HEK293 (cell line): ENCODE results near the gene TECPR2.

Source experiments
- CTCF ChIA-PET: fragments of 350-600 bp; formaldehyde crosslinking; extraction: SDS; loops from one replicate; lab custom pipeline; 2021; ENCODE audit warnings: antibody characterized with exemption; lab: Yijun Ruan, JAX
- POLR2A ChIA-PET: fragments of 300-600 bp; formaldehyde crosslinking; extraction: SDS; loops from one replicate; lab custom pipeline; 2020; ENCODE audit warnings: antibody characterized with exemption, inconsistent platforms; lab: Yijun Ruan, JAX
- H3K27ac ChIP-seq: fragments of 200-500 bp; sonication (Bioruptor generic); 2 replicates; pipeline ENCODE4 v1.5.1; 2014; ENCODE audit warnings: low read depth, low read length, control low read depth, inconsistent platforms; ENCODE audit errors: extremely low read depth
- H3K36me3 ChIP-seq, 2 experiments: fragments of 200-500 bp in 1 of 2; sonication (Bioruptor generic) in 1 of 2; 1 replicate in 1 of 2; 2 replicates in 1 of 2; pipeline ENCODE4 v1.5.1; 2014 to 2017; ENCODE audit warnings: inconsistent platforms in 2 of 2, low read length in 2 of 2; ENCODE audit not compliant: control insufficient read depth in 2 of 2, insufficient read depth in 1 of 2
- H3K4me1 ChIP-seq: fragments of 200-500 bp; sonication (Bioruptor generic); 2 replicates; pipeline ENCODE4 v1.5.1; 2014; ENCODE audit warnings: mild to moderate bottlenecking, low read length, inconsistent platforms; ENCODE audit not compliant: control insufficient read depth, insufficient read depth
- H3K4me3 ChIP-seq: 2 replicates; pipeline ENCODE4 v1.5.1; 2011; ENCODE audit warnings: low read depth, mild to moderate bottlenecking, control low read depth, low read length, moderate library complexity
- H3K9me3 ChIP-seq: fragments of 200-500 bp; sonication (Bioruptor generic); 2 replicates; pipeline ENCODE4 v1.5.1; 2014; ENCODE audit warnings: low read depth, low read length, inconsistent platforms; ENCODE audit not compliant: control insufficient read depth, insufficient read depth
- ATF2 ChIP-seq: fragments of 450-650 bp; formaldehyde crosslinking; IDR thresholded peaks from 2 replicates; pipeline ENCODE4 v1.5.1; 2016; ENCODE audit warnings: missing biosample characterization, missing genetic modification characterization, low read depth
- INSM2 ChIP-seq: fragments of 450-650 bp; formaldehyde crosslinking; IDR thresholded peaks from 2 replicates; pipeline ENCODE4 v1.5.1; 2016; ENCODE audit warnings: missing biosample characterization, missing genetic modification characterization
- KLF1 ChIP-seq: fragments of 450-650 bp; formaldehyde crosslinking; IDR thresholded peaks from 2 replicates; pipeline ENCODE4 v1.5.1; 2016; ENCODE audit warnings: missing biosample characterization, missing genetic modification characterization
- KLF7 ChIP-seq: fragments of 450-650 bp; formaldehyde crosslinking; IDR thresholded peaks from 2 replicates; pipeline ENCODE4 v1.5.1; 2016; ENCODE audit warnings: missing biosample characterization, missing genetic modification characterization, borderline replicate concordance
- MEIS1 ChIP-seq: sonication (generic); formaldehyde crosslinking; IDR thresholded peaks from 2 replicates; pipeline ENCODE4 v1.8.1; 2022; ENCODE audit warnings: missing genetic modification reagents, mild to moderate bottlenecking, borderline replicate concordance
- MYNN ChIP-seq: fragments of 450-650 bp; formaldehyde crosslinking; IDR thresholded peaks from 2 replicates; pipeline ENCODE4 v1.5.1; 2016; ENCODE audit warnings: missing biosample characterization, missing genetic modification characterization, borderline replicate concordance
- PRDM2 ChIP-seq: fragments of 450-650 bp; formaldehyde crosslinking; IDR thresholded peaks from 2 replicates; pipeline ENCODE4 v1.5.1; 2016; ENCODE audit warnings: missing biosample characterization, missing genetic modification characterization, borderline replicate concordance
- SETDB1 ChIP-seq: IDR thresholded peaks from one replicate; pipeline ENCODE4 v1.6.1; 2017; ENCODE audit warnings: mild to moderate bottlenecking, low read length, moderate library complexity, mixed read lengths; ENCODE audit not compliant: insufficient read length
- SP2 ChIP-seq: fragments of 450-650 bp; formaldehyde crosslinking; IDR thresholded peaks from 2 replicates; pipeline ENCODE4 v1.5.1; 2016; ENCODE audit warnings: missing biosample characterization, missing genetic modification characterization
- ZBTB10 ChIP-seq: fragments of 450-650 bp; formaldehyde crosslinking; IDR thresholded peaks from 2 replicates; pipeline ENCODE4 v1.5.1; 2016; ENCODE audit warnings: missing biosample characterization, missing genetic modification characterization
- ZNF121 ChIP-seq: fragments of 450-650 bp; formaldehyde crosslinking; IDR thresholded peaks from 2 replicates; pipeline ENCODE4 v1.5.1; 2016; ENCODE audit warnings: missing biosample characterization, missing genetic modification characterization
- ZNF211 ChIP-seq: fragments of 450-650 bp; formaldehyde crosslinking; IDR thresholded peaks from 2 replicates; pipeline ENCODE4 v1.5.1; 2016; ENCODE audit warnings: low read depth, missing biosample characterization, missing genetic modification characterization
- ZNF221 ChIP-seq: fragments of 450-650 bp; formaldehyde crosslinking; IDR thresholded peaks from 2 replicates; pipeline ENCODE4 v1.5.1; 2017; ENCODE audit warnings: missing biosample characterization, missing genetic modification characterization, borderline replicate concordance
- ZNF521 ChIP-seq: fragments of 450-650 bp; formaldehyde crosslinking; IDR thresholded peaks from 2 replicates; pipeline ENCODE4 v1.5.1; 2017; ENCODE audit warnings: missing biosample characterization, mild to moderate bottlenecking, missing genetic modification characterization
- ZNF548 ChIP-seq: fragments of 450-650 bp; formaldehyde crosslinking; IDR thresholded peaks from 2 replicates; pipeline ENCODE4 v1.5.1; 2016; ENCODE audit warnings: missing biosample characterization, missing genetic modification characterization
- ZNF580 ChIP-seq: fragments of 450-650 bp; formaldehyde crosslinking; IDR thresholded peaks from 2 replicates; pipeline ENCODE4 v1.5.1; 2016; ENCODE audit warnings: missing biosample characterization, missing genetic modification characterization
- ZNF621 ChIP-seq: fragments of 450-650 bp; formaldehyde crosslinking; IDR thresholded peaks from 2 replicates; pipeline ENCODE4 v1.5.1; 2017; ENCODE audit warnings: missing biosample characterization, missing genetic modification characterization
- ZNF629 ChIP-seq: fragments of 450-650 bp; formaldehyde crosslinking; IDR thresholded peaks from 2 replicates; pipeline ENCODE4 v1.5.1; 2017; ENCODE audit warnings: missing biosample characterization, missing genetic modification characterization
- ZNF670 ChIP-seq: fragments of 450-650 bp; formaldehyde crosslinking; IDR thresholded peaks from 2 replicates; pipeline ENCODE4 v1.5.1; 2016; ENCODE audit warnings: missing biosample characterization, missing genetic modification characterization, low read depth
- ZNF677 ChIP-seq: fragments of 450-650 bp; IDR thresholded peaks from 2 replicates; pipeline ENCODE4 v1.5.0; 2018; ENCODE audit warnings: missing biosample characterization, mild to moderate bottlenecking, missing genetic modification characterization, moderate library complexity
- ZNF704 ChIP-seq: fragments of 450-650 bp; formaldehyde crosslinking; IDR thresholded peaks from 2 replicates; pipeline ENCODE4 v1.5.1; 2016; ENCODE audit warnings: missing biosample characterization, missing genetic modification characterization
- ZSCAN18 ChIP-seq: fragments of 450-650 bp; formaldehyde crosslinking; IDR thresholded peaks from 2 replicates; pipeline ENCODE4 v1.5.1; 2016; ENCODE audit warnings: missing biosample characterization, missing genetic modification characterization

The TECPR2 gene

GRCh38 chr14:102506626-102506925 is 143.8 kb downstream of the TECPR2 start (continued):
- TF ChIP-seq ATF2 = no peak
- TF ChIP-seq ZNF548 (tag by site-specific recombination) = no peak
- no peak for TF ChIP-seq SP2 (tag by site-specific recombination)
- TF ChIP-seq KLF1 (tag by site-specific recombination) = no peak
- no peak for TF ChIP-seq ZNF704 (tag by site-specific recombination)
- no peak for TF ChIP-seq ZNF211 (tag by site-specific recombination)
- no peak for TF ChIP-seq SETDB1
- TF ChIP-seq ZNF629 = no peak
- no peak for TF ChIP-seq ZNF521 (tag by site-specific recombination)
- TF ChIP-seq ZNF670 = no peak

- H3K36me3 ChIP-seq = peaks cover 0 to 29% of the 10 kb centered on the region in 2 experiments; a peak in 1 of 3 replicates
- no peak overlapping the region for H3K27ac ChIP-seq
- no peaks in the 10 kb centered on the region for H3K9me3 ChIP-seq
- POLR2A ChIA-PET = no interaction called here
- peaks cover 3% of the 10 kb centered on the region; the same call in 1 of the 2 replicates for H3K4me1 ChIP-seq
- CTCF ChIA-PET = interaction anchor here (1.7 kb wide), 2 partner anchors 18 to 69 kb away, joined by 6 to 11 read pairs; no protein-coding TSS in a partner anchor
- H3K4me3 ChIP-seq = no peak overlapping the region
- TF ChIP-seq INSM2 (tag by site-specific recombination) (no peak), ZNF221 (tag by site-specific recombination) (no peak), ZNF121 (tag by site-specific recombination) (no peak), ZNF580 (tag by site-specific recombination) (no peak), KLF7 (no peak), ZBTB10 (tag by site-specific recombination) (no peak), ZNF677 (tag by site-specific recombination) (no peak), MYNN (tag by site-specific recombination) (no peak), MEIS1 (CRISPR knock-in tag) (no peak), PRDM2 (no peak), ZNF621 (no peak), ZSCAN18 (tag by site-specific recombination) (no peak)
These were observed 144.5 kb downstream of the TECPR2 start for GRCh38 chr14:102507081-102507856.
